ENCODE results near the gene ULBP1. TPM values are rescaled to one million over a fixed set of nuclear protein-coding genes. Genes with fewer than 3 reads are reported as not detected.
A peak's percentile ranks its signal among the peaks of the same experiment; 100 is the strongest.

ULBP1 gene
- total RNA-seq, 4 donors from 2014 or later, result 0.34 to 0.47 TPM; not detected in 2

DNA sequence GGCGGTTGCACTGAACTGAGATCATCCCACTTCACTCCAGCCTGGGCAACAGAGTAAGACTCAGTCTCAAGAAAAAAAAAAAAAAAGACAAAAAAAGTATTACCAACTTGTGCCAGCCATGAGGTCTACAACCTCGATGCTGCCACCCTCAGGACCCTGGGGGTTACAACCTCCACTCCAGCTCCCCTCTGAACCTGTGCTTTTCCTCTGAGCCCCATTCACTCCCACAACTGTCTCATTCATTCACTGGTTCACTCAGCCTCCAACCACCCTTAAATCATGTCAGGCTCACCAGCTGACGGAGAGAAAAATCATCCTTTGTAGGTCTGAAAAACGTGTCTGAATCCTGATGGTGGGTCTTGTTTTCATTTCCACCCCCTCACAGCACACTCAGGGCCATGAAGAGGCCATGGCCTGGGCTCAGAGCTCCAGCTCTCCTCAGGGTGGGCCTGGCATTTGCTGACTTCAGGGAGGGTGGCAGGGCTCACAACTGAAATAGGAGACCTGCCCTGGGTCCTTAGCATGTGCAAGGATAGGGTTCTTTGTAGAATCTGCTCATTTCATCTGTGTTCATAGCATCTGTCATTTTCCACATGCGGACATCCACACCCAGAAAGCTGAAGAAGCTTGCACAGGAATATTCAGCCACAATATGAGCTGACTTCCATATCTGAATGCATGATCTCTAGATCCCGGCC, 1.9 kb upstream of the ULBP1 start:
- peaks cover 24% of the 10 kb centered on the region for H3K4me1 ChIP-seq
- TF ChIP-seq POLR2AphosphoS5 (IDR thresholded peaks at IDR 0.05) (no peak), EP300 (IDR thresholded peaks at IDR 0.05) (no peak), POLR2A (IDR thresholded peaks at IDR 0.05) (no peak)
- TF ChIP-seq, protein P1, sequence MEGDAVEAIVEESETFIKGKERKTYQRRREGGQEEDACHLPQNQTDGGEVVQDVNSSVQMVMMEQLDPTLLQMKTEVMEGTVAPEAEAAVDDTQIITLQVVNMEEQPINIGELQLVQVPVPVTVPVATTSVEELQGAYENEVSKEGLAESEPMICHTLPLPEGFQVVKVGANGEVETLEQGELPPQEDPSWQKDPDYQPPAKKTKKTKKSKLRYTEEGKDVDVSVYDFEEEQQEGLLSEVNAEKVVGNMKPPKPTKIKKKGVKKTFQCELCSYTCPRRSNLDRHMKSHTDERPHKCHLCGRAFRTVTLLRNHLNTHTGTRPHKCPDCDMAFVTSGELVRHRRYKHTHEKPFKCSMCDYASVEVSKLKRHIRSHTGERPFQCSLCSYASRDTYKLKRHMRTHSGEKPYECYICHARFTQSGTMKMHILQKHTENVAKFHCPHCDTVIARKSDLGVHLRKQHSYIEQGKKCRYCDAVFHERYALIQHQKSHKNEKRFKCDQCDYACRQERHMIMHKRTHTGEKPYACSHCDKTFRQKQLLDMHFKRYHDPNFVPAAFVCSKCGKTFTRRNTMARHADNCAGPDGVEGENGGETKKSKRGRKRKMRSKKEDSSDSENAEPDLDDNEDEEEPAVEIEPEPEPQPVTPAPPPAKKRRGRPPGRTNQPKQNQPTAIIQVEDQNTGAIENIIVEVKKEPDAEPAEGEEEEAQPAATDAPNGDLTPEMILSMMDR (IDR thresholded peaks at IDR 0.05), result no peak
- H3K27me3 ChIP-seq, result peaks cover 97% of the 10 kb centered on the region
- DNase-seq (ENCODE audit: low spot score in 2 of 2), result peak in 1 of 2 donors; percentile 54
- H3K9me3 ChIP-seq, result no peaks in the 10 kb centered on the region
- H3K27ac ChIP-seq, result no peak overlapping the region
- WGBS, result 69% methylated on average over 6 of the region's 6 CpGs
- H3K36me3 ChIP-seq, result no peaks in the 10 kb centered on the region
- no peak overlapping the region for H3K4me3 ChIP-seq

DNA sequence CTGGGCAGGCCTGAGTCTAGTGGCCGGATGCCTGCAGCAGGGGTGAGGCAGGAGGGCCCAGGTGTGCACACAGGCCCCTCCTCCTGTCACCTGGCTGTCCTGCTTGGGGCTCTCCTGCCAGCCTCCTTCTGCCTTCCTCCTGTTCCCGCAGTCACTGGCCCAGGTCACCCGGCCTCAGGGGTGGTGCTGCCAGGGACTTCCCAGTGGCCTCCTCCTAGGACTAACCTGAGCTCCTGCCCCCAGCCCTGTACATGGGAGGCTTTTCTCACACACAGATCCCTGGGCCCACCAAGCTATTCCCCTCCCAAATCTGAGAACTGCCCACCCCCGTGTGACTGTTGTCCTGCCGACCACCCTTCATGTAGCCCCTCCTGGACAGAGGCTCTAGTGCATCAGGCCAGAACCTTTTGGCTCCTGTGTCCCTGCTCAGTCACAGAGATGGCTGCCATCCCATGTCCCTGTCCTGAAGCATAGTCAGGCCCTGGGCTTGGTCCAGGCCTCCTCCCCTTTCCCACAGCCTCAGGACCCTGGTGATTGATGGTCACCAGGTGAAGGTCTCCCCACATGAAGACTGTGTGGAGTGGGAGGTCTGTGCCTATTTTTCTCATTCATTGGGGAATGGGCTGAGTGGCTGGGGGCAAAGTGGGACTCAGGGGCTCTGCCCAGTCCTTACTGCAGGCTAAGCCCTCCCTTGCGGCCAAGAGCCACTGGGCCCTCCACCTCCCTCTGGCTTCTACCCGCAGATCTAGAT, 1.1 kb upstream of the ULBP1 start:
- WGBS, result 67% methylated on average over 7 of the region's 7 CpGs
- Histone ChIP-seq H3K27me3 (peaks cover 98% of the 10 kb centered on the region), H3K4me1 (peaks cover 24% of the 10 kb centered on the region), H3K4me3 (peak overlapping the region; percentile 54), H3K9me3 (no peaks in the 10 kb centered on the region), H3K36me3 (no peaks in the 10 kb centered on the region), H3K27ac (no peak overlapping the region)
- DNase-seq (ENCODE audit: low spot score in 2 of 2), result peak in 1 of 2 donors; percentile 60
- no peak for TF ChIP-seq POLR2AphosphoS5 (IDR thresholded peaks at IDR 0.05)
- no peak for TF ChIP-seq EP300 (IDR thresholded peaks at IDR 0.05)
- TF ChIP-seq, protein P1 (IDR thresholded peaks at IDR 0.05), result no peak
- TF ChIP-seq POLR2A (IDR thresholded peaks at IDR 0.05), result no peak

DNA sequence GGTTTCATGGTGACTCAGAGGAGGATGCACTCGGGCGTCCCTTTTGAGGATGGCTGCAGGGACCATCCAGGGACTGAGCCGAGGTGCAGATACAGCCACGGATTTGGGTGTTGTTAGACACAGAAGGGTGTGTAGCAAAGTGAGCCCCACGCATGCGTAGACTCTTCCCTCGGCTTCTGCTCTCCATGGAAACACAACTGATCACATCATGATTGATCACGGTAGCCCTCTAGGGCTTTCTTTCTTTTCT, 606 bp upstream of the ULBP1 start:
- Histone ChIP-seq H3K27me3 (peaks cover 95% of the 10 kb centered on the region), H3K27ac (no peak overlapping the region), H3K36me3 (no peaks in the 10 kb centered on the region), H3K4me3 (peak overlapping the region; percentile 54), H3K9me3 (no peaks in the 10 kb centered on the region), H3K4me1 (peaks cover 24% of the 10 kb centered on the region)
- DNase-seq (ENCODE audit: low spot score in 2 of 2), result peak in 1 of 2 donors; percentile 65
- 15% methylated on average over 8 of the region's 8 CpGs for WGBS
- TF ChIP-seq POLR2AphosphoS5 (IDR thresholded peaks at IDR 0.05) (no peak), POLR2A (IDR thresholded peaks at IDR 0.05) (no peak), EP300 (IDR thresholded peaks at IDR 0.05) (no peak)
- TF ChIP-seq, protein P1 (IDR thresholded peaks at IDR 0.05), result no peak

DNA sequence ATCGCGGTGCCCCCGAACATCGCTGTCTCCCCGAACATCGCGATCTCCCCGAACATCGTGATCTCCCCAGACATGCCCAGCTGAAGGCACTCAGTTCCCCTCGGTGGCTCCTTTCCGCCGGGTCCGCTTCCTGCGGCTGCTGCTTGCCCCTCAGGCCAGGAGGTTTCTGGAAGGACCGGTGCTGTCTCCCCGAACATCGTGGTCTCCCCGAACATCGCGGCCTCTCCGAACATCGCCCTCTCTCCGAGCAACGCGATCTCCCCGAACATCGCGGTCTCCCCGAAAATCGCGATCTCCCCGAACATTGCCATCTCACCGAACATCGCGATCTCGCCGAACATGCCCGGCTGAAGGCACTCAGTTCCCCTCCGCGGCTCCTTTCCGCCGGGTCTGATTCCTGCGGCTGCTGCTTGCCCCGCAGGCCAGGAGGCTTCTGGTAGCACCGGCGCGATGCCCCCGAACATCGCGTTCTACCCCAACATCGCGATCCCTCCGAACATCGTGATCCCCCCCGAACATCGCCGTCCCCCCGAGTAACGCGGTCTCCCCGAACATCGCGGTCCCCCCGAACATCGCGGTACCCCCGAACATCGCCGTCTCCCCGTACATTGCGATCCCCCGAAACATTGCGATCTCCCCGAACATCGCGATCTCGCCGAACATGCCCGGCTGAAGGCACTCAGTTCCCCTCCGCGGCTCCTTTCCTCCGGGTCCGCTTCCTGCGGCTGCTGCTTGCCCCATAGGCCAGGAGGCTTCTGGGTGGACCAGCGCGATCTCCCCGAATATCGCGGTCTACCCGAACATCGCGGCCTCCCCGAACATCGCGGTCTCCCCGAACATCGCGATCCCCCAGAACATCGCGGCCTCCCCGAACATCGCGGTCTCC, 808 bp downstream of the ULBP1 start:
- no peak for TF ChIP-seq POLR2A (IDR thresholded peaks at IDR 0.05)
- TF ChIP-seq POLR2AphosphoS5 (IDR thresholded peaks at IDR 0.05), result no peak
- TF ChIP-seq EP300 (IDR thresholded peaks at IDR 0.05), result no peak
- TF ChIP-seq, protein P1 (IDR thresholded peaks at IDR 0.05), result no peak
- no peaks in the 10 kb centered on the region for H3K36me3 ChIP-seq
- peaks cover 86% of the 10 kb centered on the region for H3K27me3 ChIP-seq
- 1% methylated on average over 45 of the region's 103 CpGs for WGBS
- H3K4me3 ChIP-seq, result peak overlapping the region; percentile 54
- no peaks in the 10 kb centered on the region for H3K9me3 ChIP-seq
- DNase-seq (ENCODE audit: low spot score in 2 of 2), result peak in 1 of 2 donors; percentile 77
- H3K4me1 ChIP-seq, result peaks cover 24% of the 10 kb centered on the region
- no peak overlapping the region for H3K27ac ChIP-seq
